Calu3 (cell line): ENCODE measurements around the gene SCAMP1. TPM values are rescaled to one million over a fixed set of nuclear protein-coding genes. Genes with fewer than 3 reads are reported as not detected.

Experiments used
- BruUV-seq: library from RNA; stranded (reverse); fragments of 400-500 nt; replicated peaks from 2 replicates; lab custom pipeline; 2021; lab: Mats Ljungman, UMichigan
- CTCF ChIA-PET: fragments of 300-600 bp; sonication (Branson Sonifier 250); formaldehyde crosslinking; loops from one replicate; lab custom pipeline; 2022; ENCODE audit warnings: antibody characterized with exemption; lab: Charles Lee
- DNase-seq: peaks from one replicate; pipeline ENCODE4 v3.0.0; 2022
- H3K27ac Mint-ChIP-seq: one replicate; pipeline ENCODE4 v1.8.0; 2022; ENCODE audit warnings: mixed read lengths; ENCODE audit not compliant: unreplicated experiment
- H3K27me3 Mint-ChIP-seq: one replicate; pipeline ENCODE4 v1.8.0; 2022; ENCODE audit warnings: mixed read lengths; ENCODE audit not compliant: unreplicated experiment
- H3K36me3 Mint-ChIP-seq: one replicate; pipeline ENCODE4 v1.8.0; 2022; ENCODE audit warnings: mild to moderate bottlenecking, moderate library complexity, mixed read lengths; ENCODE audit not compliant: insufficient read depth, unreplicated experiment
- H3K4me1 Mint-ChIP-seq: one replicate; pipeline ENCODE4 v1.8.0; 2022; ENCODE audit warnings: mild to moderate bottlenecking, low read depth, mixed read lengths; ENCODE audit not compliant: unreplicated experiment
- H3K4me3 Mint-ChIP-seq: one replicate; pipeline ENCODE4 v1.8.0; 2022; ENCODE audit warnings: mild to moderate bottlenecking, low read depth, moderate library complexity, mixed read lengths; ENCODE audit not compliant: unreplicated experiment
- H3K9me3 Mint-ChIP-seq: one replicate; pipeline ENCODE4 v1.8.0; 2022; ENCODE audit warnings: low read depth, mixed read lengths; ENCODE audit not compliant: unreplicated experiment
- CTCF ChIP-seq: fragments of 200-600 bp; IDR thresholded peaks from one replicate; pipeline ENCODE4 v1.8.0; 2022; ENCODE audit warnings: antibody characterized with exemption; ENCODE audit not compliant: unreplicated experiment
- intact Hi-C: fragments of 100-400 bp; cut with micrococcal nuclease; formaldehyde crosslinking; loops from one replicate; pipeline ENCODE4 v1.10.0; 2022; ENCODE audit not compliant: unreplicated experiment
- total RNA-seq: library from RNA; stranded (reverse); gene quantifications from 2 replicates; pipeline ENCODE4 v1.2.3, GENCODE V29; 2022

SCAMP1 gene
- total RNA-seq, 1 experiment from 2014 or later: 62.2 TPM

GRCh38 chr5:78360924-78361630 lies 660 bp downstream of the SCAMP1 start:
- Mint-ChIP-seq H3K27me3 (no peaks in the 10 kb centered on the region), H3K4me3 (peak overlapping the region; percentile 92), H3K27ac (peak overlapping the region; percentile 93), H3K4me1 (peaks cover 48% of the 10 kb centered on the region), H3K9me3 (no peaks in the 10 kb centered on the region), H3K36me3 (peaks cover 38% of the 10 kb centered on the region)
- peak; percentile 15 for TF ChIP-seq CTCF
- no TSS peak for BruUV-seq
- CTCF ChIA-PET: interaction anchor here (0.6 to 2.1 kb wide), 6 partner anchors 11 to 88 kb away, joined by 3 to 11 read pairs (median 4); partner anchors contain the start of gene AP3B1
- intact Hi-C loops: loop anchor here (2.0 to 5.0 kb wide), 2 partner anchors 66 to 106 kb away; partner anchors contain the start of gene AP3B1
- DNase-seq: peak; percentile 69

- H3K9me3 Mint-ChIP-seq: no peaks in the 10 kb centered on the region
- peak overlapping the region; percentile 92 for H3K4me3 Mint-ChIP-seq
- CTCF ChIA-PET: interaction anchor here (0.6 to 2.1 kb wide), 5 partner anchors 10 to 88 kb away, joined by 3 to 11 read pairs (median 4); partner anchors contain the start of gene AP3B1
- peaks cover 48% of the 10 kb centered on the region for H3K4me1 Mint-ChIP-seq
- H3K27me3 Mint-ChIP-seq: no peaks in the 10 kb centered on the region
- peak overlapping the region; percentile 93 for H3K27ac Mint-ChIP-seq
- H3K36me3 Mint-ChIP-seq: peaks cover 38% of the 10 kb centered on the region
- no peak for TF ChIP-seq CTCF
- intact Hi-C loops: loop anchor here (2.0 to 5.0 kb wide), 2 partner anchors 67 to 106 kb away; partner anchors contain the start of gene AP3B1
- DNase-seq: no peak
- BruUV-seq: no TSS peak
Observed at GRCh38 chr5:78361631-78361993, 1.2 kb downstream of the SCAMP1 start.

GRCh38 chr5:78362220-78362619 lies 1.8 kb downstream of the SCAMP1 start:
- H3K4me3 Mint-ChIP-seq: peak overlapping the region; percentile 92
- intact Hi-C loops: loop anchor here (5.0 kb wide), 1 partner anchor 105 kb away; no protein-coding TSS in a partner anchor
- H3K36me3 Mint-ChIP-seq: peaks cover 38% of the 10 kb centered on the region
- CTCF ChIA-PET: no interaction called here
- peak overlapping the region; percentile 4 for H3K27ac Mint-ChIP-seq
- no TSS peak for BruUV-seq
- H3K9me3 Mint-ChIP-seq: no peaks in the 10 kb centered on the region
- H3K4me1 Mint-ChIP-seq: peaks cover 48% of the 10 kb centered on the region
- no peaks in the 10 kb centered on the region for H3K27me3 Mint-ChIP-seq
- TF ChIP-seq CTCF: no peak
- no peak for DNase-seq

GRCh38 chr5:78364005-78364404 lies 3.6 kb downstream of the SCAMP1 start:
- intact Hi-C loops: loop anchor here (5.0 kb wide), 1 partner anchor 103 kb away; no protein-coding TSS in a partner anchor
- CTCF ChIA-PET: no interaction called here
- Mint-ChIP-seq H3K27ac (no peak overlapping the region), H3K27me3 (no peaks in the 10 kb centered on the region), H3K4me1 (peaks cover 38% of the 10 kb centered on the region), H3K9me3 (no peaks in the 10 kb centered on the region), H3K4me3 (no peak overlapping the region), H3K36me3 (peaks cover 32% of the 10 kb centered on the region)
- DNase-seq: no peak
- TF ChIP-seq CTCF: no peak
- TSS peak; percentile 7 for BruUV-seq
